ENCODE data around the gene LRFN4. TPM values are rescaled to one million over a fixed set of nuclear protein-coding genes. Genes with fewer than 3 reads are reported as not detected.

The LRFN4 gene
- total and polyA plus RNA-seq, 4 donors = 4.6 to 34.4 (median 15.3) TPM

DNA sequence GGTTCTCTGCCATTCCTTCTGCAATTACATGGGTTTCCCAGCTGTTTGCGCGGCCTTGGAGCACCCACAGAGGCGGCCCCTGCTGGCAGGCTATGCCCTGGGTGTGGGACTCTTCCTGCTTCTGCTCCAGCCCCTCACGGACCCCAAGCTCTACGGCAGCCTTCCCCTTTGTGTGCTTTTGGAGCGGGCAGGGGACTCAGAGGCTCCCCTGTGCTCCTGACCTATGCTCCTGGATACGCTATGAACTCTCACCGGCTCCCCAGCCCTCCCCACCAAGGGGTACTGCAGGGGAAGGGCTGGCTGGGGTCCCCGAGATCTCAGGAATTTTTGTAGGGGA, 11.0 kb upstream of the LRFN4 start:
- Histone ChIP-seq H3K9me3 (ENCODE audit: control insufficient read depth in 4 of 4, insufficient read depth in 3 of 4, low read length in 3 of 4) (no peaks in the 10 kb centered on the region), H3K4me3 (no peak overlapping the region), H3K27me3 (ENCODE audit: control insufficient read depth in 3 of 3, insufficient read depth in 3 of 3, low read length in 2 of 3) (no peaks in the 10 kb centered on the region), H3K4me1 (ENCODE audit: control insufficient read depth in 5 of 5, insufficient read depth in 5 of 5, low read length in 5 of 5) (peaks cover 0 to 21% (median 6%) of the 10 kb centered on the region in 5 donors), H3K9ac (ENCODE audit: insufficient read depth in 1 of 2, low read length in 2 of 2) (no peak overlapping the region), H3K36me3 (ENCODE audit: control insufficient read depth in 4 of 4, insufficient read depth in 4 of 4, low read length in 4 of 4) (peaks cover 3 to 29% (median 12%) of the 10 kb centered on the region in 4 donors), H3K27ac (ENCODE audit: low read depth in 1 of 2, low read length in 1 of 2) (no peak overlapping the region)
- TF ChIP-seq, protein P1, sequence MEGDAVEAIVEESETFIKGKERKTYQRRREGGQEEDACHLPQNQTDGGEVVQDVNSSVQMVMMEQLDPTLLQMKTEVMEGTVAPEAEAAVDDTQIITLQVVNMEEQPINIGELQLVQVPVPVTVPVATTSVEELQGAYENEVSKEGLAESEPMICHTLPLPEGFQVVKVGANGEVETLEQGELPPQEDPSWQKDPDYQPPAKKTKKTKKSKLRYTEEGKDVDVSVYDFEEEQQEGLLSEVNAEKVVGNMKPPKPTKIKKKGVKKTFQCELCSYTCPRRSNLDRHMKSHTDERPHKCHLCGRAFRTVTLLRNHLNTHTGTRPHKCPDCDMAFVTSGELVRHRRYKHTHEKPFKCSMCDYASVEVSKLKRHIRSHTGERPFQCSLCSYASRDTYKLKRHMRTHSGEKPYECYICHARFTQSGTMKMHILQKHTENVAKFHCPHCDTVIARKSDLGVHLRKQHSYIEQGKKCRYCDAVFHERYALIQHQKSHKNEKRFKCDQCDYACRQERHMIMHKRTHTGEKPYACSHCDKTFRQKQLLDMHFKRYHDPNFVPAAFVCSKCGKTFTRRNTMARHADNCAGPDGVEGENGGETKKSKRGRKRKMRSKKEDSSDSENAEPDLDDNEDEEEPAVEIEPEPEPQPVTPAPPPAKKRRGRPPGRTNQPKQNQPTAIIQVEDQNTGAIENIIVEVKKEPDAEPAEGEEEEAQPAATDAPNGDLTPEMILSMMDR (IDR thresholded peaks at IDR 0.05; ENCODE audit: control extremely low read depth, extremely low read depth) = no peak
- DNase-seq (no peak), ATAC-seq (ENCODE audit: insufficient read depth, low FRiP score) (no peak)
- 90 to 92% methylated on average over 9 of the region's 9 CpGs for WGBS, 2 donors

GRCh38 chr11:66846671-66847091, 10.2 kb upstream of the LRFN4 start:
- ATAC-seq (ENCODE audit: insufficient read depth, low FRiP score) (no peak), DNase-seq (no peak)
- Histone ChIP-seq H3K4me3 (no peak overlapping the region), H3K27me3 (ENCODE audit: control insufficient read depth in 3 of 3, insufficient read depth in 3 of 3, low read length in 2 of 3) (no peaks in the 10 kb centered on the region), H3K4me1 (ENCODE audit: control insufficient read depth in 5 of 5, insufficient read depth in 5 of 5, low read length in 5 of 5) (peaks cover 0 to 21% (median 6%) of the 10 kb centered on the region in 5 donors), H3K9me3 (ENCODE audit: control insufficient read depth in 4 of 4, insufficient read depth in 3 of 4, low read length in 3 of 4) (no peaks in the 10 kb centered on the region), H3K36me3 (ENCODE audit: control insufficient read depth in 4 of 4, insufficient read depth in 4 of 4, low read length in 4 of 4) (peaks cover 3 to 29% (median 10%) of the 10 kb centered on the region in 4 donors), H3K9ac (ENCODE audit: insufficient read depth in 1 of 2, low read length in 2 of 2) (no peak overlapping the region), H3K27ac (ENCODE audit: low read depth in 1 of 2, low read length in 1 of 2) (no peak overlapping the region)
- TF ChIP-seq, protein P1 (IDR thresholded peaks at IDR 0.05; ENCODE audit: control extremely low read depth, extremely low read depth) = no peak
- 92 to 93% methylated on average over 4 of the region's 4 CpGs for WGBS, 2 donors

DNA sequence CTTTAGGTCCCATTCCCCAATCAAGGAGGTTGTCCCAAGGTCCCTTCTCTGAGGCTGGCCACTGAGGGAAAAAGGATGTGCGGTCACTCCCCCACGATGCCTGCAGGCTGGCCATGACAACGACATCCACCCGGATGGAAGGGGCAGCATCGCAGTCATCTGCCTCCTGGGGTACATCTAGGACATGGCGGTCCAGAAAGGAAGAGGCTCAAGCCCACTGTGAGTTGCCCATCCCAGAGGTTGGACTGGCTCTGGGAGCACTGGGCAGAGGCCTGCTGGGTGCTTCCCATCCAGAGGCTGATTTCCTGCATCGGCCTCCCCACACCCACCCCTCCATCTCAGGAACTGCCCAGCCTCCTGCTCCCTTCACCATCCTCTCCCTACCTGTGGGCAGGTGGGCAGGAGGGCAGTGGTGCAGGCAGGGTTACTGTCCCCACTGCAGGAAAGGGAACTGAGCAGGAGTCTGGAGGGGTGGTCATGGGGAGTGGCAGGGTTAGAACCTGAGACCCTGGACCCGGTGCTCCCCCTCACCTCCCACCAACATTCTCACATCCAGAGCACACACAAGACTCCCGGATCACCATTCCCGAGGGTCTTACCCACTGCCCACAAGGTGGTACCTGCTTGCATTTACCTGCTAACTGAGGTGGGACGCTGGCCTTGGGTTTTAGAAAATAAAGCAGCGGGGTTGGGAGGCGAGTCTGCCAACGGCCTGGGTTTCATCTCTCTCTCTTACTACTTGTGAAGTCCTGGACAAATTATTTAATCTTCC, 9.2 kb upstream of the LRFN4 start:
- WGBS, 2 donors = 91 to 93% methylated on average over 14 of the region's 14 CpGs
- TF ChIP-seq, protein P1 (IDR thresholded peaks at IDR 0.05; ENCODE audit: control extremely low read depth, extremely low read depth) = no peak
- ATAC-seq (ENCODE audit: insufficient read depth, low FRiP score) = no peak
- Histone ChIP-seq H3K27me3 (ENCODE audit: control insufficient read depth in 3 of 3, insufficient read depth in 3 of 3, low read length in 2 of 3) (no peaks in the 10 kb centered on the region), H3K9ac (ENCODE audit: insufficient read depth in 1 of 2, low read length in 2 of 2) (no peak overlapping the region), H3K4me1 (ENCODE audit: control insufficient read depth in 5 of 5, insufficient read depth in 5 of 5, low read length in 5 of 5) (peaks cover 0 to 12% (median 6%) of the 10 kb centered on the region in 5 donors), H3K4me3 (no peak overlapping the region), H3K27ac (ENCODE audit: low read depth in 1 of 2, low read length in 1 of 2) (no peak overlapping the region), H3K36me3 (ENCODE audit: control insufficient read depth in 4 of 4, insufficient read depth in 4 of 4, low read length in 4 of 4) (peaks cover 2 to 29% (median 9%) of the 10 kb centered on the region in 4 donors), H3K9me3 (ENCODE audit: control insufficient read depth in 4 of 4, insufficient read depth in 3 of 4, low read length in 3 of 4) (no peaks in the 10 kb centered on the region)
- no peak for DNase-seq

All from lung (tissue), 12 donors.